Muscle of leg (tissue), 16 donors: ENCODE data around the gene SUV39H2. TPM values are rescaled to one million over a fixed set of nuclear protein-coding genes. Genes with fewer than 3 reads are reported as not detected.

Experiments used
- DNase-seq: peaks from one replicate; pipeline ENCODE4 v3.0.0; 2013
- H3K27ac ChIP-seq: one replicate; pipeline ENCODE4 v1.5.1; 2013; ENCODE audit warnings: mild to moderate bottlenecking, low read length, control low read depth
- H3K27me3 ChIP-seq: one replicate; pipeline ENCODE4 v1.6.1; 2013; ENCODE audit warnings: low read length; ENCODE audit not compliant: control insufficient read depth, insufficient read depth
- H3K36me3 ChIP-seq: one replicate; pipeline ENCODE4 v1.6.1; 2013; ENCODE audit warnings: low read length; ENCODE audit not compliant: control insufficient read depth, insufficient read depth
- H3K4me1 ChIP-seq: one replicate; pipeline ENCODE4 v1.6.1; 2013; ENCODE audit warnings: low read length; ENCODE audit not compliant: control insufficient read depth, insufficient read depth
- H3K4me3 ChIP-seq: one replicate; pipeline ENCODE4 v1.5.1; 2013; ENCODE audit warnings: low read length, control low read depth
- H3K9me3 ChIP-seq: replicated peaks from 2 replicates; pipeline ENCODE4 v1.6.1; 2013; ENCODE audit warnings: low read depth, low read length; ENCODE audit not compliant: control insufficient read depth
- WGBS: methylation state at CpG from one replicate; pipeline ENCODE4 v1.1.5; 2013; ENCODE audit warnings: missing lambda C conversion rate; ENCODE audit not compliant: insufficient coverage; 5-methylcytosine and 5-hydroxymethylcytosine counted together
- long read RNA-seq, 11 donors: transcript quantifications; one replicate each; lab custom pipeline, GENCODE V29; 2026
- polyA plus RNA-seq, 8 donors: library from polyadenylated mRNA; unstranded; fragments of 120-200 nt; gene quantifications; one replicate each; pipeline versions ENCODE4 v1.2.1 to v1.2.3, GENCODE V29; 2013; ENCODE audit warnings: inconsistent platforms in 1 of 8, low replicate concordance in 1 of 8; ENCODE audit not compliant: insufficient read length in 8 of 8, insufficient read depth in 1 of 8
- total RNA-seq: library from RNA; stranded (reverse); fragments of 120-200 nt; gene quantifications from one replicate; pipeline ENCODE4 v1.2.4, GENCODE V29; 2013

Gene SUV39H2
- total RNA-seq, result 14.7 TPM
- 10 to 100 TPM in 7 of 8 donors, 1 to 10 TPM in 1; 9.3 to 17.6 (median 12.0) TPM for polyA plus RNA-seq
- long read RNA-seq, donor 1, partial matches to known transcripts, result 0 of 1 reads
- long read RNA-seq, donor 1, other reads (novel, unspliced or antisense), result 0 of 1 reads
- long read RNA-seq, donor 2, result 0 reads
- long read RNA-seq, donor 3, partial matches to known transcripts, result 0 of 4 reads
- long read RNA-seq, donor 3, other reads (novel, unspliced or antisense), result 0 of 4 reads
- long read RNA-seq, donor 4, partial matches to known transcripts, result 0 of 1 reads
- long read RNA-seq, donor 4, other reads (novel, unspliced or antisense), result 0 of 1 reads
- long read RNA-seq, donor 5, partial matches to known transcripts, result 10 of 15 reads
- long read RNA-seq, donor 5, other reads (novel, unspliced or antisense), result 0 of 15 reads
- long read RNA-seq, donor 6, partial matches to known transcripts, result 6 of 8 reads
- long read RNA-seq, donor 6, other reads (novel, unspliced or antisense), result 0 of 8 reads
- long read RNA-seq, donor 7, partial matches to known transcripts, result 8 of 13 reads
- long read RNA-seq, donor 7, other reads (novel, unspliced or antisense), result 0 of 13 reads
- long read RNA-seq, donor 8, partial matches to known transcripts, result 0 of 3 reads
- long read RNA-seq, donor 8, other reads (novel, unspliced or antisense), result 0 of 3 reads
- long read RNA-seq, donor 9, partial matches to known transcripts, result 0 of 4 reads
- long read RNA-seq, donor 9, other reads (novel, unspliced or antisense), result 0 of 4 reads
- long read RNA-seq, donor 10, transcript SUV39H2-205 (5 exons, 2,959 nt), result major isoform, 5 of 43 reads
- long read RNA-seq, donor 10, partial matches to known transcripts, result 36 of 43 reads
- long read RNA-seq, donor 10, other reads (novel, unspliced or antisense), result 0 of 43 reads
- long read RNA-seq, donor 11, partial matches to known transcripts, result 0 of 2 reads
- long read RNA-seq, donor 11, other reads (novel, unspliced or antisense), result 0 of 2 reads

GRCh38 chr10:14878266-14879123 is at the start of gene SUV39H2:
Gene SUV39H2, plus strand, starts transcription at chr10:14878866. Its CDS starts 23 bp downstream, at chr10:14878889.
- H3K9me3 ChIP-seq, result no peaks in the 10 kb centered on the region
- H3K27me3 ChIP-seq, result no peaks in the 10 kb centered on the region
- H3K4me1 ChIP-seq, result peaks cover 15% of the 10 kb centered on the region
- peak within 1 kb of the TSS; percentile 97 for H3K4me3 ChIP-seq
- WGBS, result under 1% methylated on average over 102 of the region's 102 CpGs
- H3K36me3 ChIP-seq, result no peaks in the 10 kb centered on the region
- DNase-seq, result peak; percentile 99
- peak within 1 kb of the TSS; percentile 98 for H3K27ac ChIP-seq

GRCh38 chr10:14833106-14833505 is 45.6 kb upstream of the SUV39H2 start:
- peaks cover 4% of the 10 kb centered on the region for H3K36me3 ChIP-seq
- 84% methylated on average over 3 of the region's 3 CpGs for WGBS
- no peaks in the 10 kb centered on the region for H3K27me3 ChIP-seq
- H3K4me3 ChIP-seq, result no peak overlapping the region
- H3K27ac ChIP-seq, result no peak overlapping the region
- DNase-seq, result no peak
- H3K9me3 ChIP-seq, result no peaks in the 10 kb centered on the region
- H3K4me1 ChIP-seq, result peaks cover 10% of the 10 kb centered on the region

GRCh38 chr10:14836208-14836607 is 42.5 kb upstream of the SUV39H2 start:
- Histone ChIP-seq H3K27ac (peak overlapping the region; percentile 100), H3K27me3 (no peaks in the 10 kb centered on the region), H3K4me1 (peaks cover 15% of the 10 kb centered on the region), H3K9me3 (no peaks in the 10 kb centered on the region), H3K36me3 (peaks cover 5% of the 10 kb centered on the region), H3K4me3 (no peak overlapping the region)
- no peak for DNase-seq
- no CpG with 5 or more reads among the region's 2 CpGs for WGBS

- 12% methylated on average over 10 of the region's 14 CpGs for WGBS
- DNase-seq, result no peak
- Histone ChIP-seq H3K27ac (peak overlapping the region; percentile 100), H3K4me1 (peaks cover 15% of the 10 kb centered on the region), H3K9me3 (no peaks in the 10 kb centered on the region), H3K27me3 (no peaks in the 10 kb centered on the region), H3K4me3 (peak overlapping the region; percentile 80), H3K36me3 (peaks cover 14% of the 10 kb centered on the region)
Measured at GRCh38 chr10:14837003-14837756, 41.5 kb upstream of the SUV39H2 start.

GRCh38 chr10:14837757-14838581 is 40.7 kb upstream of the SUV39H2 start, which contains the start of the genes CDNF, HSPA14 and MSANTD7:
Gene CDNF, minus strand, starts transcription at chr10:14838037. Its CDS starts 91 bp downstream, at chr10:14837946.
Gene HSPA14, plus strand, starts transcription at chr10:14838306. Its CDS starts 97 bp downstream, at chr10:14838403.
Gene MSANTD7, plus strand, starts transcription at chr10:14838306. Its CDS starts 3,979 bp downstream, at chr10:14842285.
- DNase-seq, result peak; percentile 100
- Histone ChIP-seq H3K27me3 (no peaks in the 10 kb centered on the region), H3K4me3 (peak within 1 kb of the TSS; percentile 98), H3K27ac (peak within 1 kb of the TSS; percentile 100), H3K4me1 (peaks cover 15% of the 10 kb centered on the region), H3K36me3 (peaks cover 22% of the 10 kb centered on the region), H3K9me3 (no peaks in the 10 kb centered on the region)
- under 1% methylated on average over 71 of the region's 72 CpGs for WGBS

- WGBS, result under 1% methylated on average over 58 of the region's 60 CpGs
- peak overlapping the region; percentile 98 for H3K27ac ChIP-seq
- H3K4me1 ChIP-seq, result peaks cover 15% of the 10 kb centered on the region
- H3K4me3 ChIP-seq, result peak overlapping the region; percentile 98
- peak; percentile 64 for DNase-seq
- H3K27me3 ChIP-seq, result no peaks in the 10 kb centered on the region
- peaks cover 30% of the 10 kb centered on the region for H3K36me3 ChIP-seq
- no peaks in the 10 kb centered on the region for H3K9me3 ChIP-seq
Measured at GRCh38 chr10:14838582-14839304, 39.9 kb upstream of the SUV39H2 start.

GRCh38 chr10:14839305-14839695 is 39.4 kb upstream of the SUV39H2 start:
- peaks cover 35% of the 10 kb centered on the region for H3K36me3 ChIP-seq
- H3K4me1 ChIP-seq, result peaks cover 15% of the 10 kb centered on the region
- DNase-seq, result peak; percentile 22
- WGBS, result 24% methylated on average over 10 of the region's 14 CpGs
- H3K27ac ChIP-seq, result peak overlapping the region; percentile 98
- peak overlapping the region; percentile 98 for H3K4me3 ChIP-seq
- H3K9me3 ChIP-seq, result no peaks in the 10 kb centered on the region
- no peaks in the 10 kb centered on the region for H3K27me3 ChIP-seq

- DNase-seq, result no peak
- no peak overlapping the region for H3K4me3 ChIP-seq
- H3K4me1 ChIP-seq, result peaks cover 15% of the 10 kb centered on the region
- WGBS, result no CpG with 5 or more reads among the region's 2 CpGs
- H3K27me3 ChIP-seq, result no peaks in the 10 kb centered on the region
- no peaks in the 10 kb centered on the region for H3K9me3 ChIP-seq
- H3K36me3 ChIP-seq, result peaks cover 34% of the 10 kb centered on the region
- H3K27ac ChIP-seq, result no peak overlapping the region
Measured at GRCh38 chr10:14840178-14840577, 38.5 kb upstream of the SUV39H2 start.
